A549 (cell line): Measurements from ENCODE around the gene RASSF9.

ENCODE experiments used
- CBX8 ChIP-seq: fragments of 200-600 bp; sonication (generic); IDR thresholded peaks from 2 replicates; pipeline ENCODE4 v1.6.1; 2016
- POLR2A ChIP-seq: IDR thresholded peaks from 2 replicates; pipeline ENCODE4 v1.6.1; 2012; ENCODE audit warnings: mild to moderate bottlenecking, low read length
- POLR2AphosphoS2 ChIP-seq: conservative IDR thresholded peaks from 2 replicates; pipeline ENCODE4 v1.6.1; 2012; ENCODE audit warnings: low read length, improper control_type of control experiment, inconsistent platforms
- SMC3 ChIP-seq: fragments of >200 bp; sonication (Bioruptor Twin); formaldehyde crosslinking; IDR thresholded peaks from 3 replicates; pipeline ENCODE4 v1.6.1; 2018; ENCODE audit warnings: inconsistent platforms
- TP53 ChIP-seq: fragments of 250-450 bp; sonication (Bioruptor Pico); IDR thresholded peaks from 2 replicates; pipeline ENCODE4 v1.5.0; 2021; ENCODE audit warnings: mild to moderate bottlenecking, moderate library complexity
- TF ChIP-seq, protein P1 (sequence below): fragments of 450-650 bp; IDR thresholded peaks from 2 replicates; pipeline ENCODE4 v1.6.1; 2014; ENCODE audit warnings: antibody characterized with exemption
- TF ChIP-seq, protein P2 (sequence below): fragments of >200 bp; sonication (Bioruptor Twin); formaldehyde crosslinking; IDR thresholded peaks from 3 replicates; pipeline ENCODE4 v1.5.1; 2016
- TF ChIP-seq, protein P3 (sequence below): IDR thresholded peaks from 2 replicates; pipeline ENCODE4 v1.6.1; 2012
- TF ChIP-seq, protein P4 (sequence below): fragments of 250-450 bp; sonication (Bioruptor Pico); IDR thresholded peaks from 2 replicates; pipeline ENCODE4 v1.5.0; 2021; ENCODE audit warnings: mild to moderate bottlenecking, moderate library complexity, borderline replicate concordance

DNA sequence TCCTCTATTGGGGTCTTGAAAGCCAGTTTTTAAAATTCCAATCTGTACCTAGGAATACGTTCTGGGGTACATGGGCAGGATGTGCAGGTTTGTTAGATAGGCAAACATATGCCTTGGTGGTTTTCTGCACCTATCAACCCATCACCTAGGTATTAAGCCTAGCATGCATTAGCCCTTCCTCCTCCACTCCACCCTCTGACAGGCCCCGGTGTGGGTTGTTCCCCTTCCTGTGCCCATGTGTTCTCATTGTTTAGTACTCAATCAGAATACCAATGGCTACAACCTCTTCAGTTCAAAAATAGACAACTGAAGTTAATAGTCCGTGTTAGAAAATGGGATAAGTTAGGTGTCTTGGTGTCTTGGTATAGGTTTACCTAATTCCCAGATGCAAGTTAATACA lies 41.2 kb upstream of the RASSF9 start:
- TF ChIP-seq, protein P1, sequence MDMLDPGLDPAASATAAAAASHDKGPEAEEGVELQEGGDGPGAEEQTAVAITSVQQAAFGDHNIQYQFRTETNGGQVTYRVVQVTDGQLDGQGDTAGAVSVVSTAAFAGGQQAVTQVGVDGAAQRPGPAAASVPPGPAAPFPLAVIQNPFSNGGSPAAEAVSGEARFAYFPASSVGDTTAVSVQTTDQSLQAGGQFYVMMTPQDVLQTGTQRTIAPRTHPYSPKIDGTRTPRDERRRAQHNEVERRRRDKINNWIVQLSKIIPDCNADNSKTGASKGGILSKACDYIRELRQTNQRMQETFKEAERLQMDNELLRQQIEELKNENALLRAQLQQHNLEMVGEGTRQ = no peak
- TF ChIP-seq, protein P2, sequence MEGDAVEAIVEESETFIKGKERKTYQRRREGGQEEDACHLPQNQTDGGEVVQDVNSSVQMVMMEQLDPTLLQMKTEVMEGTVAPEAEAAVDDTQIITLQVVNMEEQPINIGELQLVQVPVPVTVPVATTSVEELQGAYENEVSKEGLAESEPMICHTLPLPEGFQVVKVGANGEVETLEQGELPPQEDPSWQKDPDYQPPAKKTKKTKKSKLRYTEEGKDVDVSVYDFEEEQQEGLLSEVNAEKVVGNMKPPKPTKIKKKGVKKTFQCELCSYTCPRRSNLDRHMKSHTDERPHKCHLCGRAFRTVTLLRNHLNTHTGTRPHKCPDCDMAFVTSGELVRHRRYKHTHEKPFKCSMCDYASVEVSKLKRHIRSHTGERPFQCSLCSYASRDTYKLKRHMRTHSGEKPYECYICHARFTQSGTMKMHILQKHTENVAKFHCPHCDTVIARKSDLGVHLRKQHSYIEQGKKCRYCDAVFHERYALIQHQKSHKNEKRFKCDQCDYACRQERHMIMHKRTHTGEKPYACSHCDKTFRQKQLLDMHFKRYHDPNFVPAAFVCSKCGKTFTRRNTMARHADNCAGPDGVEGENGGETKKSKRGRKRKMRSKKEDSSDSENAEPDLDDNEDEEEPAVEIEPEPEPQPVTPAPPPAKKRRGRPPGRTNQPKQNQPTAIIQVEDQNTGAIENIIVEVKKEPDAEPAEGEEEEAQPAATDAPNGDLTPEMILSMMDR = no peak
- TF ChIP-seq, protein P3, sequence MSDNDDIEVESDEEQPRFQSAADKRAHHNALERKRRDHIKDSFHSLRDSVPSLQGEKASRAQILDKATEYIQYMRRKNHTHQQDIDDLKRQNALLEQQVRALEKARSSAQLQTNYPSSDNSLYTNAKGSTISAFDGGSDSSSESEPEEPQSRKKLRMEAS = no peak
- TF ChIP-seq, protein P4, sequence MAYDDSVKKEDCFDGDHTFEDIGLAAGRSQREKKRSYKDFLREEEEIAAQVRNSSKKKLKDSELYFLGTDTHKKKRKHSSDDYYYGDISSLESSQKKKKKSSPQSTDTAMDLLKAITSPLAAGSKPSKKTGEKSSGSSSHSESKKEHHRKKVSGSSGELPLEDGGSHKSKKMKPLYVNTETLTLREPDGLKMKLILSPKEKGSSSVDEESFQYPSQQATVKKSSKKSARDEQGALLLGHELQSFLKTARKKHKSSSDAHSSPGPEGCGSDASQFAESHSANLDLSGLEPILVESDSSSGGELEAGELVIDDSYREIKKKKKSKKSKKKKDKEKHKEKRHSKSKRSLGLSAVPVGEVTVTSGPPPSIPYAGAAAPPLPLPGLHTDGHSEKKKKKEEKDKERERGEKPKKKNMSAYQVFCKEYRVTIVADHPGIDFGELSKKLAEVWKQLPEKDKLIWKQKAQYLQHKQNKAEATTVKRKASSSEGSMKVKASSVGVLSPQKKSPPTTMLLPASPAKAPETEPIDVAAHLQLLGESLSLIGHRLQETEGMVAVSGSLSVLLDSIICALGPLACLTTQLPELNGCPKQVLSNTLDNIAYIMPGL (CRISPR knock-in tag) = no peak
- TF ChIP-seq POLR2AphosphoS2 (no peak), CBX8 (no peak), TP53 (no peak), POLR2A (no peak), SMC3 (no peak)
